GM12801 (cell line): ENCODE measurements around the gene TNRC6C.

ENCODE experiments used
- TF ChIP-seq, protein P1 (sequence below): IDR thresholded peaks from one replicate; pipeline ENCODE4 v1.5.1; 2011; ENCODE audit warnings: control low read depth; ENCODE audit not compliant: insufficient read length; ENCODE audit errors: extremely low read depth

The TNRC6C gene

DNA sequence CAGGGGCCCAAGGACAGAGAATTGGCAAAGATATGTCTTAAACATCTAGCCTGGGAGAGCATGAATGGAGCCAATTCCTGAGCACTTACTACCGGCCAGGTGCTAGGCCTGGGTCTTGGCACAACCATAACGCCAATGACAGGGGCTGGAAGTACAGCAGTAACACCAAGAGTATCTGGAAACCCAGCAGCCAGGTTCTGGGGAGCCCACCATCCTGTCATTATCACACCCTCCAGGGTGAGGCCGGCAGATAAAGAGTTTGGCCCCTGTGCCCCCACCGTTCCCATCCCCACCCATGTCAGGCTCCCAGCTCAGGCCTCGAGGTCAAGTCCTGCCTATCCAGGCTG lies 171.6 kb downstream of the TNRC6C start:
- TF ChIP-seq, protein P1, sequence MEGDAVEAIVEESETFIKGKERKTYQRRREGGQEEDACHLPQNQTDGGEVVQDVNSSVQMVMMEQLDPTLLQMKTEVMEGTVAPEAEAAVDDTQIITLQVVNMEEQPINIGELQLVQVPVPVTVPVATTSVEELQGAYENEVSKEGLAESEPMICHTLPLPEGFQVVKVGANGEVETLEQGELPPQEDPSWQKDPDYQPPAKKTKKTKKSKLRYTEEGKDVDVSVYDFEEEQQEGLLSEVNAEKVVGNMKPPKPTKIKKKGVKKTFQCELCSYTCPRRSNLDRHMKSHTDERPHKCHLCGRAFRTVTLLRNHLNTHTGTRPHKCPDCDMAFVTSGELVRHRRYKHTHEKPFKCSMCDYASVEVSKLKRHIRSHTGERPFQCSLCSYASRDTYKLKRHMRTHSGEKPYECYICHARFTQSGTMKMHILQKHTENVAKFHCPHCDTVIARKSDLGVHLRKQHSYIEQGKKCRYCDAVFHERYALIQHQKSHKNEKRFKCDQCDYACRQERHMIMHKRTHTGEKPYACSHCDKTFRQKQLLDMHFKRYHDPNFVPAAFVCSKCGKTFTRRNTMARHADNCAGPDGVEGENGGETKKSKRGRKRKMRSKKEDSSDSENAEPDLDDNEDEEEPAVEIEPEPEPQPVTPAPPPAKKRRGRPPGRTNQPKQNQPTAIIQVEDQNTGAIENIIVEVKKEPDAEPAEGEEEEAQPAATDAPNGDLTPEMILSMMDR: no peak

DNA sequence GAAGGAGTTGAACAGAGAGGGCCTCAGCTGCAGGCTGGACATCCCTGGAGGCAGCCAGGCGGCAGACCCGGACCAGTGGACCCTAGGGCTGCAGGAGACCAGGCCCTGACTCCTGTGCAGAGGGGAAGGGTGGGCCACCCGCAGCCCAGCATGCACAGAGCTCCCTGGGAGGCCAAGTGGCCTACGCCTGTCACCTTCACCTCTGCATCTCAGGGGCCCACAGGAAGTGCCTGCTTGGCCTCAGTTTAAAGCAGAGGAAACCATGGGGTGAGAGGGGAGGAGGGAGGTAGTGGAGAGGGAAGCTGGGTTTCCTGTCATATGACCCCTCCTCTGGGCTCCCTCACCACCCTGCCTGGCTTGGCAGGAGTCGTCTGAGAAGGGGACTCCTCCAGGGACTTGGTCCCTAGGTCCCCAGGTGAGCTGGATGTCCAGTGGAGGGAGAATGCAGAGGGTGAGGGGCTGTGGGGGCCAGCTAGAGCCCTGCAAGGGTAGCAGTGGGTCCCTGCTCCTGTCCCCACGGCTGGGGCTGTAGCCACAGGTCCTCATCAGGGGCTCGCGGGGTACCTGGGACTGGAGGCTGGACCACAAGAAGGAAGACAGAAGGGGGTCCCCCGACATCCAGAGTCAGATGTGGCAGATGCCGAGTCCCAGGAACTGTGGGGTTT lies 172.1 kb downstream of the TNRC6C start, which contains the start of gene TMC8:
TMC8 (plus strand) TSS at position 335 of the 665 bp plus-strand sequence. CDS start 818 bp downstream, outside the sequence.
- TF ChIP-seq, protein P1: no peak

DNA sequence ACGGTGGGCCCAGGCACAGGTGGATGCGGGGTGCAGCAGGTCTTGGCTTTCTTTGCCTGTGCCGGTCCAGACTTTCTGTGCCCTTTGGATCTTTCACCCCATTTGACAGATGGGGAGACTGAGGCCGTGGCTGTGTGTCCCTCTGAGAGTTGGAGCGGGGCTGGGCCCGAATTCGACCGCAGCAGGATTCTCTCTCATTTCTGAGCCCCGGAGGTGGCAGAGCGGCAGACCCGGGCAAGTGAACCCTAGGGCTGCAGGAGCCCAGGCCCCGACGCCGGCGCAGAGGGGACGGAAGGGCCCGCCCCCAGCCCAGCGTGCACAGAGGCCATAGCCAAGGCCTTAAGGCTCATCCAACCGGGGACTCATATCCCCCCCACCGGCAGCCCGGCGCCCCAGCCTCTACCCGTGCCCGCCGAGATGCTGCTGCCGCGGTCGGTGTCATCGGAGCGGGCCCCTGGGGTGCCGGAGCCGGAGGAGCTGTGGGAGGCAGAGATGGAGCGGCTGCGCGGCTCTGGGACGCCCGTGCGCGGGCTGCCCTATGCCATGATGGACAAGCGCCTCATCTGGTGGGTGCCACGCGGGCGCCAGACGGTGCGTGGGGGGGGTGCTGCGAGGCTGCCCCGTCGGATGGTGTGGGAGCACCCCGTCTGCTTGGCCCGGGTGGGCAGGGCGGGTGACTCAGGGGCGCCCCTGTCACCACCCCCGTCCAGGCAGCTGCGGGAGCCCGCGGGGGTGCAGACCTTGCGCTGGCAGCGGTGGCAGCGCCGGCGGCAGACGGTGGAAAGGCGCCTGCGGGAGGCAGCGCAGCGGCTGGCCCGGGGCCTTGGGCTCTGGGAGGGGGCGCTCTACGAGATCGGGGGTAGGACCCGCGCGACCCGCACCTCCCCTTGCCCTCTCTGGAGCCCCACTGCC lies 172.9 kb downstream of the TNRC6C start:
- TF ChIP-seq, protein P1: no peak

DNA sequence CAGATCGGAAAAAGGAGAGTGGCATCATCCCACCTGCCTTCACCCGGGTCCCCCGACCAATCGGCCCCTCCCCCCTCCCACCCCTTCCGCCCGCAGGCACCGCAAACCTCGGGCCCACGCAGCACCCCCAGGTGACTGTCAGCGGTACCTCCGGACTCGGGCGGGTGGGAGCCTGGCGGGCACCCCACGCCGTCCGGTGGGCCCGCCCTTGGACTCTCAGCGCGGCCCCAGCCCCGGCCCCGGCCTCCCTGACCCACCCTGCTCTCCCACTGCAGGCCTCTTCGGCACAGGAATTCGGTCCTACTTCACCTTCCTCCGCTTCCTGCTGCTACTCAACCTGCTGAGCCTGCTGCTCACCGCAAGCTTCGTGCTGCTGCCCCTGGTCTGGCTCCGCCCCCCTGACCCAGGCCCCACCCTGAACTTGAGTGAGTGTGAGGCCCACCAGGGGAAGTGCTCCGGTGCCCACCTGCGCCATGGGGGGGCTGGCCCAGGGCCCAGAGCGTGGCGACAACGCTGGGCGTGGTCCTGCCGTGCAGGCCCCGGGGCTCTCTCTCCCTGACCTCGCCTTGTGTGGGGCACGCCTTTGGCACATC lies 173.7 kb downstream of the TNRC6C start:
- TF ChIP-seq, protein P1: no peak

DNA sequence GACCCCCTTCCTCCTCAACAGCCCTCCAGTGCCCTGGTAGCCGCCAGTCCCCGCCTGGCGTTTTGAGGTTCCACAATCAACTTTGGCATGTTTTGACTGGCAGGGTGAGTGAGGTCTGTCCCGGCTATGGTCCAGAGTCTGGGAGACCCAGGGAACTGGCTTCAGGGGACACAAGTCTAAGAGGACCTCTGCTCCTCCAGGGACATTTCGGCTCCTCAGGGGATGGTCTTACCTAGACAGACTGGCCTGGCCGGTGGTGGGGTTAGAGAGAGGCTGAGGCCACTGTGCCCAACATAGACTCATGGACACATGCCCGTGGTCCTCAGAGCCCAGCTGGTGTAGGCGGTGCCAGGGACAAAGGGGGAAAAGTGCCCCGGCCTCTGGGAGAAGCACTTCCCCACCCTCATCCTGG lies 174.3 kb downstream of the TNRC6C start:
- TF ChIP-seq, protein P1: no peak

DNA sequence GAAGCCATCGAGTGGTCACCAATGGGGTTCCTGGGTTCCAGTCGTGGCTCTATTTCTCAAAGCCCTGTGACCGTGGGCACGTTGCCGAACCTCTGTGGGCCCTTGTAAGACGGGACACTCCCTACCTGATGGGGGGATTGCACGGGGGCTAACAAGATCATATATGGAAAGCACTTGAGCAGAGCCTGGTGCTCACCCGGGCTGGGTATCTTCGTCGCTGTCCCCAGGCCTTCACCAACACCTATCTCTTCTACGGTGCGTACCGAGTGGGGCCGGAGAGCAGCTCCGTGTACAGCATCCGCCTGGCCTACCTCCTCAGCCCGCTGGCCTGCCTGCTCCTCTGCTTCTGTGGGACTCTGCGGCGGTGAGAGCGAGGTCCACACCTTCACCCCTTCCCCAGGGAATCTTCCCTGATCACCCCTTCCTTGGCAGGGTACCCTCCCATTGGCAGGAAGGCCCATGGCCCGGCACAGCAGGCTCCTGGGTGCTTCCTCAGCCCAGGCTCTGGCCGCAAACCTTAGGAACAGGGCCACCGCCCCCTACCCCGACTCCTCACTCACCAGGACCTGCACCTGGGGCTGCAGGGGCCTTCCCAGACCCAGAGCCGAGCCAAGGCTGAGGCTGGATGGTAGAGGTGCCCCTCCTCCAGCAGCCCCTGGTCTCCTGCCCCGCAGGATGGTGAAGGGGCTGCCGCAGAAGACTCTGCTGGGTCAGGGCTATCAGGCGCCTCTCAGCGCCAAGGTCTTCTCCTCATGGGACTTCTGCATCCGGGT lies 174.9 kb downstream of the TNRC6C start:
- TF ChIP-seq, protein P1: no peak
